CD4-positive, alpha-beta T cell treated with Interleukin-6 for 4 hours (primary cell): Measurements from ENCODE around the gene BMX.

Experiments used
- DNase-seq: peaks from one replicate; pipeline ENCODE4 v3.0.0-alpha.2; 2020; ENCODE audit warnings: mixed read lengths

BMX gene

GRCh38 chrX:15576019-15576418, 75.4 kb downstream of the BMX start:
- DNase-seq = no peak

GRCh38 chrX:15579778-15580747, 79.5 kb downstream of the BMX start:
- no peak for DNase-seq

DNA sequence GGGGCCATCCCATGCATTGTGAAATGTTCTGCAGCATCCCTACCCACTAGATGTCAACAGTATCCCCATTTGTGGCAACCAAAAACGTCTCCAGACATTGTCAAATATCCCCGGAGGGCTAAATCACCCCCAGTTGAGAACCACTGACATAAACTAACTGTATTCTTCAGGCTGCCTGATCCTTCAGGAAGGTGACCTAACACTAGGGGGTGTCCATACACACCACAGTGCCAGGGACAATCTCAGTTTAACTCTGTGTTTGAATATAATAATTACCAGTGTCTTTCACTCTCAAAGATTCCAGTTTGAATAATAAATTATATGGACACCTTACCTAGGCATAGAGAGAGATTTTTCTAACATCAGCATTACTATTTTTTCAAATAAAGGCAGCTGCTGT, 93.8 kb downstream of the BMX start:
- DNase-seq = no peak

GRCh38 chrX:15598026-15598425, 97.4 kb downstream of the BMX start:
- DNase-seq = no peak

GRCh38 chrX:15599461-15599860, 98.9 kb downstream of the BMX start:
- no peak for DNase-seq

- no peak for DNase-seq
Observed at GRCh38 chrX:15600049-15600448, 99.4 kb downstream of the BMX start.

DNA sequence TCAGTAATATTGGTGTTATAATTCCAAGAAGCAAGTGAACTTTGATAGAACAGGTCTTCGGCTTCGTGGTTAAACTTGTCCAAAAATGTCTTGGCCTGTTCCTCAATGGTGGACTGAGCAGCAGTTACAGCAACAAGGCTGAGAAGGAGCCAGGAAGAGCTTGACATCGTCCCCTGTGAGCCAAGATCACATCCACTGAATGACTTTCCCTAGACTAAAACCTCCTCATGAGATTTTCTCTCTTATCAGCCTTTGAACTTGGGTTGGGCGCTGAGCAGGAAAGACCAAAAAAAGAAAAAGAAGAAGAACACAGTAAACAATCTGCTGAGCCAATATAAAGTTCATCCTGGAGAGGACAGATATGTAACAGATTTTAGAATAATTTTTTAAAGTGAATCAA, 100.1 kb downstream of the BMX start, which contains the start of gene ACE2:
Gene ACE2 (minus strand): TSS at position 216 of the 400 bp plus-strand sequence. CDS start 49 bp downstream, at position 167.
- DNase-seq = no peak

GRCh38 chrX:15601932-15602331, 101.3 kb downstream of the BMX start:
- no peak for DNase-seq

DNA sequence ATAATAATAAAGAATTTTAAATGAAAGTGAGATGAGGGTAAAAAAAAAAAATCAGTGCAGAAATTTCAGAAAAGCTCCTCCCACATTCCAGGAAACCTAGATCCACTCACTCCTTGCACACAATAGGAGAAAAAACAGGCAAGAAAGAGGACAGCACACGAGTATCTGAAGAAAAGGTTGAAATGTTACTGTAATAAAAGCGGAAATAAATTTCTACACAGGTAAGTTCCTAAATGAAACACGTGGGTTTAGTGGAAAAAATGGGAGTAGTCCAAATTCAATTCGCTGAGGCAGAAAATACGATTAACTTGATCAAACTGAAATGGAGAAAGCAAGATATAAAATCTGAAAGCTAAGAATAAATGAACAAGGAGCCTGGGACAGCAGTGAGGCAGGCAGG, 102.2 kb downstream of the BMX start:
- DNase-seq = no peak

DNA sequence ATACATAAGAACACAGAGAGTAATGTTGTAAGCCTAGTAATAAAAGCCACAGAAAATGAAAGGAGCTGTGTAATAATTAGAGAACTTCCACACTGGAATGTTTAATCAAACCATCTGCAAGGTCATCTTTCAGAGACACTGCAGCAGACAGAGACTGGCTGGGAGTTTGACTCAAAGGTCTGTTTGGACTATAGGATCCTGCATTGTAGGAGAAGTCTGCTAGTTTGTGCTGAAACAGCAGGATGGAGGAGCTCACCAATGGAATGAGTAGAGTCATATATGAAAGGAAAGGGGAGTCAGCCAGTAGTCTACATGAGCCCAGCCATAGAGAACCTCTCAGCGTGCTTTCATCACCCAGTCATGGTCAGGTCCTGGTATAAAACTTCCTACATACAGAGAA, 104.6 kb downstream of the BMX start:
- DNase-seq = no peak
